Esophagus squamous epithelium (tissue), 5 donors: ENCODE results near the gene IL16. TPM values are rescaled to one million over a fixed set of nuclear protein-coding genes. Genes with fewer than 3 reads are reported as not detected.

Source experiments
- DNase-seq: peaks from one replicate; lab custom pipeline; 2025; lab: John Stamatoyannopoulos, UW
- H3K27ac ChIP-seq, 4 donors: fragments of 200-600 bp; sonication (generic); one replicate each; pipeline ENCODE4 v1.5.1; 2016 to 2019; ENCODE audit warnings: mild to moderate bottlenecking in 1 of 4
- H3K27me3 ChIP-seq, 4 donors: fragments of 200-600 bp; sonication (generic); 1 replicate in 3 of 4; 2 replicates in 1 of 4; pipeline versions ENCODE4 v1.5.1 to v1.6.0; 2017 to 2021; ENCODE audit warnings: antibody characterized with exemption in 1 of 4
- H3K36me3 ChIP-seq, 3 donors: fragments of 200-600 bp; sonication (generic); one replicate each; pipeline ENCODE4 v1.5.1; 2016 to 2019
- H3K4me1 ChIP-seq, 3 donors: fragments of 200-600 bp; sonication (generic); one replicate each; pipeline ENCODE4 v1.5.1; 2017 to 2019
- H3K4me3 ChIP-seq, 4 donors: fragments of 200-600 bp; sonication (generic); 1 replicate in 3 of 4; 2 replicates in 1 of 4; pipeline ENCODE4 v1.5.1; 2016 to 2019; ENCODE audit warnings: mild to moderate bottlenecking in 2 of 4, moderate library complexity in 1 of 4
- H3K9me3 ChIP-seq, 3 donors: fragments of 200-600 bp; sonication (generic); one replicate each; pipeline ENCODE4 v1.5.1; 2016 to 2019
- POLR2A ChIP-seq, 4 donors: fragments of 450-650 bp; IDR thresholded peaks; one replicate each; pipeline ENCODE4 v1.6.1; 2017; ENCODE audit warnings: antibody characterized with exemption in 4 of 4, mild to moderate bottlenecking in 4 of 4, moderate library complexity in 3 of 4
- WGBS, 2 donors: methylation state at CpG; one replicate each; pipeline ENCODE4 v1.1.5; 2018; 5-methylcytosine and 5-hydroxymethylcytosine counted together
- intact Hi-C: fragments of 100-400 bp; cut with DNase I; formaldehyde crosslinking; loops from one replicate; pipeline ENCODE4 v1.15.0; 2022
- total RNA-seq, 4 donors: library from RNA; depleted of rRNA; stranded (reverse); fragments of >200 nt; gene quantifications; one replicate each; pipeline ENCODE4 v1.1.0, GENCODE V29; 2016
- TF ChIP-seq, protein P1 (sequence below), 6 experiments: fragments of 450-650 bp in 4 of 6; fragments of 200-600 bp in 2 of 6; sonication (generic) in 2 of 6; IDR thresholded peaks; one replicate each; pipeline ENCODE4 v1.5.1; 2016 to 2019; ENCODE audit warnings: antibody characterized with exemption in 6 of 6, mild to moderate bottlenecking in 4 of 6, moderate library complexity in 4 of 6
- donor health status: DM: yes; HTN: yes; CAD: no.

IL16 gene
- total RNA-seq, 4 donors from 2014 or later, result 2.3 to 20.0 (median 4.6) TPM

DNA sequence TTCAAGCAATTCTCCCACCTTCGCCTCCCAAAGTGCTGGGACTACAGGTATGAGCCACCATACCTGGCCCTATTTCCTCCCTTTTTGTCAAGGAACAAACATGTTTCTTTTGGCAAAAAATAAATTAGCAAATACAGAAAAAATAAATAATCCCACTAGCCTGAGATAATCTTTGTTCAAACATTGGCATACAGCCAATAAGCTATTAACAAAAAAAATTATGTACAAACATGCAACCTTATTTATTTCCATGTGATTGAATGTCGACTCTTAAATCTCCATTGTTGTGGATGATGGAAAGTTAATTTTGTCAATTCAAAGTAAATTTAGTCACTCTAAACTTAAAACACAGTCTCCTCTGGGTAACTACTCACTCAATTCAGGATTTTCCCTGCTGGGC, 18.3 kb upstream of the IL16 start:
- Histone ChIP-seq H3K4me3 (no peak overlapping the region), H3K27ac (no peak overlapping the region), H3K9me3 (no peaks in the 10 kb centered on the region), H3K4me1 (peaks cover 0 to 13% (median 0%) of the 10 kb centered on the region in 3 donors), H3K36me3 (no peaks in the 10 kb centered on the region), H3K27me3 (peaks cover 0 to 44% (median 0%) of the 10 kb centered on the region in 4 donors)
- TF ChIP-seq, protein P1, sequence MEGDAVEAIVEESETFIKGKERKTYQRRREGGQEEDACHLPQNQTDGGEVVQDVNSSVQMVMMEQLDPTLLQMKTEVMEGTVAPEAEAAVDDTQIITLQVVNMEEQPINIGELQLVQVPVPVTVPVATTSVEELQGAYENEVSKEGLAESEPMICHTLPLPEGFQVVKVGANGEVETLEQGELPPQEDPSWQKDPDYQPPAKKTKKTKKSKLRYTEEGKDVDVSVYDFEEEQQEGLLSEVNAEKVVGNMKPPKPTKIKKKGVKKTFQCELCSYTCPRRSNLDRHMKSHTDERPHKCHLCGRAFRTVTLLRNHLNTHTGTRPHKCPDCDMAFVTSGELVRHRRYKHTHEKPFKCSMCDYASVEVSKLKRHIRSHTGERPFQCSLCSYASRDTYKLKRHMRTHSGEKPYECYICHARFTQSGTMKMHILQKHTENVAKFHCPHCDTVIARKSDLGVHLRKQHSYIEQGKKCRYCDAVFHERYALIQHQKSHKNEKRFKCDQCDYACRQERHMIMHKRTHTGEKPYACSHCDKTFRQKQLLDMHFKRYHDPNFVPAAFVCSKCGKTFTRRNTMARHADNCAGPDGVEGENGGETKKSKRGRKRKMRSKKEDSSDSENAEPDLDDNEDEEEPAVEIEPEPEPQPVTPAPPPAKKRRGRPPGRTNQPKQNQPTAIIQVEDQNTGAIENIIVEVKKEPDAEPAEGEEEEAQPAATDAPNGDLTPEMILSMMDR (IDR thresholded peaks at IDR 0.05), result no peak
- TF ChIP-seq POLR2A (IDR thresholded peaks at IDR 0.05), result no peak
- intact Hi-C loops, result no loop called here
- 60 to 61% methylated on average over 2 of the region's 2 CpGs for WGBS, 2 donors
- DNase-seq, result no peak

DNA sequence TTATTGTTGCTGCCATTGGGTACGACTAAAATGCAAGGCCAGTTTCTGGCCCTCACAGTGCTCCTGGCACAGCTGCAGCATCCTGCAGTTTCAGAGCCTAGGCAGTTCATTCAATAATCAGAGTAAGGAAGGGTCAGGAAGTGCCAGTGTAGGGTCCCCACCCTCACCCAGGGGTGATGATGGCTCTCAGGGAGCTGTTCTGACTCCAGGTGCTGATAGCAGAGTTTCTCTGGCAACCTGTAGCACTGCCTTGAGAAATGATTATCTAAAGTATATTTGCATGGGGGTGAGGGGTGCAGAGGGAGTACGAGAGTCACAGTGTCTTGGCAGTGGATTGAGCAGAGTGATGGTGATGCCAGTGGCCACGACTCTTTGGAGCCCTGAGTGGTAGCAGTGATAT, 15.5 kb upstream of the IL16 start:
- no peak for TF ChIP-seq POLR2A (IDR thresholded peaks at IDR 0.05)
- TF ChIP-seq, protein P1 (IDR thresholded peaks at IDR 0.05), result no peak
- no peak overlapping the region for H3K4me3 ChIP-seq
- intact Hi-C loops, result no loop called here
- H3K27ac ChIP-seq, result peak overlapping the region; percentile 24 to 83 (median 62)
- no peak for DNase-seq
- H3K9me3 ChIP-seq, result no peaks in the 10 kb centered on the region
- no peaks in the 10 kb centered on the region for H3K36me3 ChIP-seq
- H3K4me1 ChIP-seq, result peaks cover 0 to 13% (median 0%) of the 10 kb centered on the region in 3 donors
- peaks cover 0 to 43% (median 0%) of the 10 kb centered on the region in 4 donors for H3K27me3 ChIP-seq
- WGBS, 2 donors, result 58 to 80% methylated on average over 2 of the region's 3 CpGs

DNA sequence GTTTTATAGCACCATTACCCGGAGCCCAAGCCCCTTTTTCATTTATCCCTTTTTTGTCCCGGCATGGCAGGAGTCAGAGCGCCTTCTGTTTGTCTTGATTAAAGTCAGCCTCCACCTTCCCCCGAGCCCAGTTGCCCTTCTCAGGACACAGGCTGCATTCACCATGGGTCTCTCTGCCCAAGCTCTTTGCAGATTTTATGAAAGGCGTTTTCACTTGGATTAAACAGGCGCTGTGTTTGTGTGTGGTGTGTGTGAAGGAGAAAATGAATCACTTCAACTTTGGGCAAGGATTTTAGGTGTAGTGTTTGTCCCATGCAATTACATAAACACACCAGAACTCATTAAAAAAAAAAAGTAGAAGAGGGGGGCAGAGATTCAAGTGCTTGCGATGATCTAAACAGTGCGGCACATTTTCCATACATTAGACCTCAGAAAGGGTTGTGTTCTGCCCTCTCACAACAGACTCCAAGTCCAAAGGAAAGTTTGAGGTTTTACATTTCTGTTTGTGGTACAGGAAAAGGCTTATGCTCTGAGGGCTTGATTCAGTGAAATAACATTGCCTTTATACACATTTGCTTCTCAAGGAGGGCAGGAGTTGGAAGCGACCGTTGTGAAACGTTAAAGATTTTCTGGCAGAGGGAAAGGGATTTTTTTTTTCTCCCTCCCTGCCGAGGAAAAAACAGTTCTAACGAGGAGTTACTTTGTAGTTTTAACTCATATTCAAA, 14.5 kb upstream of the IL16 start:
- H3K36me3 ChIP-seq, result no peaks in the 10 kb centered on the region
- peak overlapping the region; percentile 21 to 83 (median 62) for H3K27ac ChIP-seq
- H3K9me3 ChIP-seq, result no peaks in the 10 kb centered on the region
- WGBS, 2 donors, result 42 to 46% methylated on average over 13 of the region's 13 CpGs
- peaks cover 0 to 43% (median 0%) of the 10 kb centered on the region in 4 donors for H3K27me3 ChIP-seq
- peak overlapping the region in 3 of 4 donors; percentile 32 to 60 (median 36) for H3K4me3 ChIP-seq
- H3K4me1 ChIP-seq, result peaks cover 0 to 8% (median 0%) of the 10 kb centered on the region in 3 donors
- no peak for DNase-seq
- TF ChIP-seq POLR2A (IDR thresholded peaks at IDR 0.05), result no peak
- TF ChIP-seq, protein P1 (IDR thresholded peaks at IDR 0.05), result no peak
- intact Hi-C loops, result no loop called here

DNA sequence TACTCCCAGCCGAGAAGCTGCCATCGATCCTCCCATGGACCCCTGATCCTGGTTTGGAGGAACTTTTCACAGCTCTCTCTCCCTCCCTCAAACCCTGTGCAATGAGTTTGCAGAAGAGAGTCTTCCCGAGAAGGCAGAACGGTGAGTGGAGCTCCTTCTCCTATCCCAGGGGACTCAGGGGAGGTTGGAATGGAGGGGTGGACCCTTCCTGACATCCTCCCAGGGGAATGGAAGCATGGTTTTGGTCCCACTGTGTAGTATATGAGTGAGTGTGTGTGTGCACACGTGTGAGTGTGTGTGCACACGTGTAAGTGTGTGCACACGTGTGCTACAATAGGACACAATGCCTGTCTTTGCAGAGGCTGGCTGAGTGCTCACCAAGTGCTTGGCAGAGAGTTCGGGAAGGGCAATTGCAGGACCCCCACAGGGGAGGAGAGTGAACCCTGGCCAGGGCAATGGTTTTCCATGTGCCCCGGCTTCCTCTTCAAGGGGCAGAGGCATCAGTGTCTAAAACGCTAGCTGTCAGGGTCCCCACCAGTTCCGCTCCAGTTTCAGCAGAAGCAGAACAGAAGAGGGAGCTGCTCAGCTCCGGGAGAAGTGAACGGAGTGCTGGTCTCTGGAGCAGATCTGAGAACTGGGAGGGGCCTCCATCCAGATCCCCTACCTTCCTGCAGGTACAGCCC, 13.8 kb upstream of the IL16 start:
- TF ChIP-seq, protein P1 (IDR thresholded peaks at IDR 0.05), result no peak
- Histone ChIP-seq H3K27me3 (peaks cover 0 to 43% (median 0%) of the 10 kb centered on the region in 4 donors), H3K4me1 (peaks cover 0 to 8% (median 0%) of the 10 kb centered on the region in 3 donors), H3K36me3 (no peaks in the 10 kb centered on the region), H3K9me3 (no peaks in the 10 kb centered on the region), H3K27ac (peak overlapping the region; percentile 21 to 83 (median 56)), H3K4me3 (peak overlapping the region in 3 of 4 donors; percentile 32 to 60 (median 36))
- WGBS, 2 donors, result 30 to 47% methylated on average over 13 of the region's 13 CpGs
- DNase-seq, result no peak
- intact Hi-C loops, result no loop called here

DNA sequence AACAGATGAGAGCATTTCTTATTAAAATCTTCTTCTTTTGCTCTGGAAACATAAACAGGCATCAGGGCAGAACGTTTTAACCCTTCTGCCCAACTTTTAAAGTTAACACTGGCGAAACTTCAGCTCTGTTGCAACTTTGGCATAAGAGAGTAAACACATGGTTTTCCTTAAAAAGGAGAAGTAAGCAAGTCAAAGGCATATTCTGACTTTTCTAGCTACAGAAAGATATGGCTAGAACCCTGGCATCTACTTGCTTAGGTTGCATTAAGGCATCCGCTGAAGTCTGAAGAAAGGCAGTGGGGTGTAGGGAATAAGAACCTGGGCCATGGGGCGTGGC, 13.3 kb upstream of the IL16 start:
- intact Hi-C loops, result no loop called here
- H3K27ac ChIP-seq, result peak overlapping the region; percentile 30 to 83 (median 56)
- WGBS, 2 donors, result 57 to 65% methylated on average over 4 of the region's 4 CpGs
- no peaks in the 10 kb centered on the region for H3K9me3 ChIP-seq
- no peaks in the 10 kb centered on the region for H3K36me3 ChIP-seq
- peaks cover 0 to 8% (median 0%) of the 10 kb centered on the region in 3 donors for H3K4me1 ChIP-seq
- no peak for DNase-seq
- H3K27me3 ChIP-seq, result peaks cover 0 to 43% (median 0%) of the 10 kb centered on the region in 4 donors
- peak overlapping the region in 3 of 4 donors; percentile 32 to 60 (median 36) for H3K4me3 ChIP-seq
- no peak for TF ChIP-seq POLR2A (IDR thresholded peaks at IDR 0.05)
- TF ChIP-seq, protein P1 (IDR thresholded peaks at IDR 0.05), result no peak
